DMS153 (cell line): ENCODE results near the gene CLIC1.

Experiments used
- DNase-seq: peaks from one replicate; lab custom pipeline; 2025; lab: John Stamatoyannopoulos, UW

CLIC1 gene

DNA sequence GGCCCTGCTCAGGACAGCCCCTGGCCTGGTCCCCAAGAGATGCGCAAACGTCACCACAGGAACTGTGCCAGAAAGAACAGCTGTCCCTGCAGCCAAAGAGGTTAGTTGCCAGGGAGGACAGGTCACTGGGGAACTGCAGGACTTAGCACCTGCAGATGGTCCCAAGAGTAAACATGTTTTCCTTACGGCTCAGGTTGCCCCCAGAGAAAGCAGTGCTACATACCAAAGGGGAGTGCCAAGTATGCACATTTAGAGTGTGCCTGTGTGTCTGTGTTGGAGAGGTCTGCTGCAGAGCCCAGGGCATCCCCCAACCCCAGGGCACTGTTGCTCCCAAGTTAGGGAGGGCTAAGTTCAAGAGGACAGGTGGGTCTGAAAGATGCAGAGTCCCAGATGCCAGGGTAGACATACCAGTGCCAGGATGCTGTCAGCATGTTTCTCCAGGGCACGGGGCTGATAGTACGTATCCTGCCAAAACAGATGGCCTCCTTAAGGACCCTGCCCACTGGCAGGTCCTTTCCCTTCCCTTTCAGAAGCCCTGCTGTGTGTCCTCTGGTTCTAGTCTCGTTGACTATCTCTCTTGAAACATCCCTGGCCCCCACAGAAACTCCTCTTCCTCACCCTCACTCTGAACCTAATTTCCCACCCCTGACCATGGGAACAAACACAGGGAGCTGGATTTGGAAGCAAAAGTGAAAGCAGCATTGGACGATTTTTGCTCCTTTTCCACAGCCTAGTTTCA lies 34.5 kb downstream of the CLIC1 start:
- peak; percentile 5 for DNase-seq

DNA sequence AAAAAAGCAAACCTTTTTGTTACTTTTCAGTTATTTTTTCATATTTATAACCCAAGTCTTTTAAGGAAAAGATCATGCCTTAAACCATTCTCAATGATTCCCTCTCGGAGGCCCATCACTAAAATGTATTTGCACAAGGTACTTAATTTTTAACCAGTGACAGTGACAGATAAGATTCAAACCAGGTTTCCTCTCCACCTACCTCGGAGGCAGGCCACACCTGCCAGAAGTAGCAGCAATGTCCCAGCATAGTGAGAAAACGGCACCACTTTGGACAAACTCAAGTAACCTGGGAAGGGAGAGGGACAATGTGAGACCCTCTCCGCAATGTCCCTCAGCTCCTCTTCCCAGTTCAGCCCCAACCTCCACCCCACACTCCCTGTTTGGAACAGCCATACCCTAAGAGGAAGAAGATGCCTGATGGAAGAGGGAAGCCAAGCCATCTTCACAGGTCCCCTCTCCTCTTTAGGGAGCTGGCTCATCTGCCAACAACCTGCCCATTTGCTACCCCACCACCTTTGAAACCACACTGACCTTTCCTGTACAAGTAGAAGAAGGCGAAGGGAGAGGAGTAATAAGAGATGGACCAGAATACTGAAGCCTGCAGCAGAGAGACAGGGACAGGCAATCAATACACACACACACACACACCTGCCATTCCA lies 35.5 kb downstream of the CLIC1 start:
- DNase-seq, result no peak

- DNase-seq, result no peak
Measured at GRCh38 chr6:31697555-31697954, 38.8 kb downstream of the CLIC1 start.

GRCh38 chr6:31693535-31693934 lies 42.8 kb downstream of the CLIC1 start:
- no peak for DNase-seq

DNA sequence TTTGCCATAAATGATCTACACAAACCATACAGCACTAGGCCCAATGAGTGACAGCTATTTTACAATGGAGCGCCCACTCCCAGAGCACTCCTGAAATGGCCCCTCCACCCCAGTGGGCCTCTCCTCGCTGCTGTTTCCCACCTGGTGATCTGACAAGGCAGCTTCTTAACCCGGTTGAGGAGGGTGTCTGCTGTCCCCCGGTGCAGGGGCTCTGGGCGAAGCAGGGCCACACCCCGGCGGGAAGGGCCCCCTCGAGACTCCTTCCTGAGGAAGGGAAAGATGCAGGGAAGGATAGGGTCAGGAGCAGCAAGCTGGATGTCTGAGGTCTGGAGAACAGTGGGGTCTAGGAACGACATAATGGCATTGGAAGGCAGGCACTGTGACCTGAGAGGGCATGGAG lies 43.4 kb downstream of the CLIC1 start:
- DNase-seq, result no peak

DNA sequence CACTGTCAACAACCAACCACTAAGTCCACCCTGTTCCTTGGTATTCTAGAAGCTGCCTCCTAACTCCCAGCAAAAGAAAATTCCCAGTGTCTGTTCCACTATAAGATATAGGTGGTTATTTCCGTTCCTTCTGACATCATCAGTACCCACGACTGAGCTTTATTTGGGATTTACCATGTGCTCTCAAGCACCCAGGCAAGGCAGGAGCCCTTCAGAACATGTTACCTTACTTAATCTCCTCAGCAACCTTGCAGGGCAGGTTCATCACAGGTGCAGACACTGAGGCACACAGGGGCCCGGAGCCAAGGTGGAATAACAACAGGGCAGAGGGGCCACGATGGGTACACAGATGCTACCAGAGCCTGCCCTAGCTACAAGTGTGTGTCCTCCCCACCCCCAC lies 44.0 kb downstream of the CLIC1 start:
- no peak for DNase-seq

DNA sequence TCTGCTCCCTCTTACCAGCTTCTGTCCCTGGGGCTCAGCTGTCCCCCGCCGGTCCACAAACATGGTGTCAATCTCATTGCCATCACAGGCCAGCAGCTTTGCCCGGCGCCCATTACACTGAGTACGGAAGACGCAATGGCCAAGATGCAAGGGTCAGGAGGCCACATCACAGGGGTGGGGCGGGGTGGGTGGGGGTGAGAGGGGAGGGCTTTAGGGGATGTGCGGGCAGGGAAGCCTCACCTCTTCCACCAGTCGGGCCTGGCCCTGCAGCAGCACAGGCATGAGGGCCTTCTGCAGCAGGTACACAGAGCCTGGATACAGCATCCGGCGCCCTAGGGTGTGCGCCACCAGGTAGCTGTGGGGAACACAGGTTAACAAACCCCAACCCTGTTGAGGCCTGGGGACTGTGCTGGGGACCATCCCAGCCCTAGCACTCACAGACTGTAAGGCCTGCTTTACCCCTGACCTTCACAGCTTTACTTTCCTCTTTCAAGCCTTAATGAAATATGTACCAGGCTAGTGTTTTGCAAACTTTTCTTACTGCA lies 44.7 kb downstream of the CLIC1 start:
- DNase-seq, result no peak

DNA sequence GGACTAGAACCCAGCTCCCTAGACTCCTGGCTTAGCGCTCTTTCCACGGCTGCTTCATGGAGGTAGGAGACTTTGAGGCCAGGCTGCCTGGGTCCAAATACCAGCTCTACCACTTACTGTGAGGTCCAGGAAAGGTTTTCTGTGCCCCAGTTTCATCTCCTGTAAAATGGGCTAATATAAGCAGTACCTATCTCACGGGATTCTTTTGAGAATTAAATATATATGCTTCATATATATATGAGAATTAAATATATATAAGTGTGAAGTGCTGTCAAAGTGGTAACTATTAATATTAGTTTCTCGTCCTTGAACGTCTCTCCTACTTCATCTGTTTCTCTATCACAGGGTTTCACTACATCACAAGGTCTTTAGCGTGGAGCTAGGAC lies 45.3 kb downstream of the CLIC1 start:
- no peak for DNase-seq

GRCh38 chr6:31690231-31691077 lies 45.9 kb downstream of the CLIC1 start:
- DNase-seq, result no peak

GRCh38 chr6:31689249-31690110 lies 46.9 kb downstream of the CLIC1 start:
- DNase-seq, result no peak

DNA sequence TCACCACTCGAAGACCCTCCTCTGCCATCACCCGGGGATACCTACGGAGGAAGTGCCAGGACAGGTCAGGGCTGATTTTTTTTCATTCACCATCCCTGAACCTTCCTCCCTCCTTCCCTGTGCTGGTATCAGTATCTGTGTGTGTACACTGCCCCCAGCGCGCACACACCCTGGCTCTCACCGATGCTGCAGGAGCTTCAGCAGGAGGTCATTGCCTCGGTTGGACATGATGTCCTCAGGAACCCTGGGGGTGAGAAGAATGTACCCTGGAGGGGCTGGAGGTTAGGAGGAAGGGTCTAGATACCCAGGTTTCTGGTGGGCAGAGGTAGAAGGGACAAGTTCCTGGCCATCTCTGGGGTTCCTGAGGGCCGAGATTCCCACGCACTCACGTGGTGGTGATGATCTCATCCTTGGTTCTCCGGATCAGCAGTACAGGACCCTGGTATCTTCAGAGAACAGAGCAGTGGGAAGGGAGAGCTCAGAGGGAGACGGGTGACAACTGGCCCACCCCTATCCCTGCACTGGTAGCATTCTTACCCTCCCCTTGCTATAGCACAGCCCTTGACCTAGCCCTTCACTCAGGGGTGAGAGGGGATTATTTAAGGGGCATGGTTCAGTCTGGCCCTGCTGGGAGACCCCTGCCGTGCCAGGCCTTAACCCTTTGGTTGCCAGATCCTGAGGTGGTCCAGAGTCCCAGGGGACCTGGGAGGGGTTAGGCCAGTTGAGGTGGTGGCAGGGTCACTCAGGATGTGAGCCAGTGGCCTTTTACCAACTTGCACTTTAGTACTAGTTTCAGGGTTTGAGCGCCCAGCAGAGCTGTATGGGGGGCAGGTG lies 48.3 kb downstream of the CLIC1 start:
- no peak for DNase-seq

DNA sequence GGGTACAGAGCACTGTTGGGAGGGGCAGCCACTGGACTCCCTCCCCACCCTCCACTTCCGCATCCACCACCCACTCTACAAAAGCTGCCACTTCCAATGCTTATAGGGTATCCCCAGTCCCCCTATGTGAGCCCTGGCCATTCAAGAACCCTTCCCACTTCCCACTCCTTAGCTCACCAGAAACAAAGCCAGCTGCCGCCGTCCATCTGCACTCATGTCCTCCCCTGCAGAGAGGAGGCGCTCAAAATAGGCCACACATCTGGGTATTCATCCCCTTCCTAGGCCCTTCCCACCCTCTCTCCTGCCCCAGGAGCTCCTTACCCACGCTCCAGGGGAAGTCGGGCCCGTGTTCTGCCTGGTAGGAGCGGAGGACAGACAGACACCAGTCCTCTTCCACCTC lies 49.0 kb downstream of the CLIC1 start:
- no peak for DNase-seq

- no peak for DNase-seq
Measured at GRCh38 chr6:31686483-31686882, 49.8 kb downstream of the CLIC1 start.

DNA sequence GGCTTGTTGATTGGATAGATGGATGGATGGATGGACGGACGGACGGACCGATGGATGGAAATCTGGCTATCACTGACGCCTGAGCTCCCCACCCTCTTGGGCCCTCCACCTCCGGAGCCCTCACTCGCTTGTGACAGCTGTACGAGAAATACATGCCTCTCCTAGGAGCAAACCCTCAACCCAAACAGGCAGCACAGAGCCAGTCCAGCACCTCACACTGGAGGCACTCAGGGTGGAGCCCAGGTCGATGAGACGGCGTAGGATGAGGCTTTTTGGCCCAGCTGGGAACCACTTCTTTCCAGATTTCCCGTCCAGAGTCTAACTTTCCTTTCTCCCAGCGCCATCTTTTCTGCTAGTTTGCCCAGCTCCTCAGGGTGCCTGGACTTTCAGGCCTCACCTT lies 52.7 kb downstream of the CLIC1 start:
- DNase-seq, result no peak

- no peak for DNase-seq
Measured at GRCh38 chr6:31681135-31681671, 55.1 kb downstream of the CLIC1 start.
